SK-N-MC (cell line): Measurements from ENCODE around the gene MKRN1.

Source experiments
- EZH2 ChIP-seq: fragments of 200-600 bp; sonication (generic); IDR thresholded peaks from one replicate; pipeline ENCODE4 v1.6.1; 2017; ENCODE audit warnings: antibody characterized with exemption
- POLR2AphosphoS5 ChIP-seq: IDR thresholded peaks from 2 replicates; pipeline ENCODE4 v1.6.1; 2012; ENCODE audit warnings: mild to moderate bottlenecking, low read depth, low read length, borderline replicate concordance

DNA sequence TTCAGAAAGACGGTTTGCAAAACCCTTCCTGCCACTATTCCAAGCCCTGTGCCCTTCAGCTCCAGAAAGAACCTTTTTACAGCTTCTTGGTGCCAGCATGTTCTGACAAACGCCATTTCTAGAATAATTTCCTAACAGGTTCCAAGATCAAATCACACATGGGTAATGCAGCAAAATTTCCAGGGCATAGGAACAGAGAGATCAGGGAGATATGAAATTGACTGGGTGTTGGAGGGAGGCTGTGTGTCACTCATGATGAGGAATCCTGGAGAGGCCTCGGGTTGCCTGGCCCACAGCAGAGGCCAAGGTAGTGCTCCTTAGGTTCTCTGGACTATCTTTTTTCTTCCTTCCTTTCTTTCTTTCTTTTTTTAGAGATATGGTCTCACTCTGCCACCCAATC is 45.9 kb downstream of the MKRN1 start:
- TF ChIP-seq POLR2AphosphoS5 (no peak), EZH2 (no peak)
